Measurements from ENCODE around the gene AREG.

Gene AREG

DNA sequence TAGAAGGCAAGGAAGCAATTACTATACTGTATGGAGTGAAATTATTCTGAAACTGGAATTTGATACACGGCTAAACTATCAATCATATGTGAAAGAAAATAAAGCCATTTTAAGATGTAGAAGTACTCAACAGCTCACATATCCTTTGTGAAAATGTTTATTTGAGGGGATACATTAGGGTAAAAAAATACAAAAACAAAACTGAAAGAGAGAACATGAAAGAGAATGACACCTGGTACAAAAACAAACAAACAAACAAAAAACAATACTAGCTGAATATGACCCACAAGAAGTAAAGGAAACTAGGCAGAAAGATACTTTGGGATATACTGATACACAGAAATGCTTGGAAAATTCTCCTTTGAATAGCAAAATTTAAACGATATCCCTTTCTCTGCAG, 20.8 kb upstream of the AREG start:
- no peaks in the 10 kb centered on the region for H3K36me3 ChIP-seq (ENCODE audit: insufficient read depth)
- H3K4me3 ChIP-seq (IDR thresholded peaks at IDR 0.05; ENCODE audit: insufficient read depth, low read depth, low read length), result no peak overlapping the region
- no peaks in the 10 kb centered on the region for H3K79me2 ChIP-seq (ENCODE audit: insufficient read depth, low read depth)
- H3K4me1 ChIP-seq (ENCODE audit: low read depth, poor library complexity, severe bottlenecking), result no peaks in the 10 kb centered on the region
- no peaks in the 10 kb centered on the region for H4K20me1 ChIP-seq (ENCODE audit: insufficient read depth)
- H3K27me3 ChIP-seq (ENCODE audit: insufficient read depth, low read depth), result no peaks in the 10 kb centered on the region
- no peak overlapping the region for H3K4me2 ChIP-seq
- H3K27ac ChIP-seq, result no peak overlapping the region
- TF ChIP-seq, protein P1, sequence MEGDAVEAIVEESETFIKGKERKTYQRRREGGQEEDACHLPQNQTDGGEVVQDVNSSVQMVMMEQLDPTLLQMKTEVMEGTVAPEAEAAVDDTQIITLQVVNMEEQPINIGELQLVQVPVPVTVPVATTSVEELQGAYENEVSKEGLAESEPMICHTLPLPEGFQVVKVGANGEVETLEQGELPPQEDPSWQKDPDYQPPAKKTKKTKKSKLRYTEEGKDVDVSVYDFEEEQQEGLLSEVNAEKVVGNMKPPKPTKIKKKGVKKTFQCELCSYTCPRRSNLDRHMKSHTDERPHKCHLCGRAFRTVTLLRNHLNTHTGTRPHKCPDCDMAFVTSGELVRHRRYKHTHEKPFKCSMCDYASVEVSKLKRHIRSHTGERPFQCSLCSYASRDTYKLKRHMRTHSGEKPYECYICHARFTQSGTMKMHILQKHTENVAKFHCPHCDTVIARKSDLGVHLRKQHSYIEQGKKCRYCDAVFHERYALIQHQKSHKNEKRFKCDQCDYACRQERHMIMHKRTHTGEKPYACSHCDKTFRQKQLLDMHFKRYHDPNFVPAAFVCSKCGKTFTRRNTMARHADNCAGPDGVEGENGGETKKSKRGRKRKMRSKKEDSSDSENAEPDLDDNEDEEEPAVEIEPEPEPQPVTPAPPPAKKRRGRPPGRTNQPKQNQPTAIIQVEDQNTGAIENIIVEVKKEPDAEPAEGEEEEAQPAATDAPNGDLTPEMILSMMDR (conservative IDR thresholded peaks at IDR 0.05; ENCODE audit: low read depth, low read length), result no peak
- no peak overlapping the region for H3K9ac ChIP-seq
- H2AFZ ChIP-seq (ENCODE audit: low read depth), result no peak overlapping the region

DNA sequence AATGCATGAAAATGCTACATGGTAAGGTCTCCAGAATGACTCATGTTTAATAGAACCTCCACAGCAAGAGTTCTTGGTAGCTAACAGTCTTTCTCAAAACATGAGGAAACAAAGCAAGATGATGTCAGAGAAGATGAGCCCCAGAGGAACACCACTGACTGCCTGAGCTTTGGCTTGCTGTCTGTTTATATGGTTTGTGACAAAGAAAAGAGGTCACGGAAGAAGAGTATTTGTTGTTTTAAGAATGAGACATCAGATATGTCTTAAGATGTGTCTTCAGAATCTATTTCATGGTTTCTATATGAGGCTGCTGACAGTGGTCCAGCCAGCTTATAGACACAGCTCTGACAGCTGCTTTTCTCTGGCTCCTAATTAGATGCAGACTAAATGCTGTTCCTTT, 18.8 kb upstream of the AREG start:
- TF ChIP-seq, protein P1 (conservative IDR thresholded peaks at IDR 0.05; ENCODE audit: low read depth, low read length), result no peak
- no peaks in the 10 kb centered on the region for H3K36me3 ChIP-seq (ENCODE audit: insufficient read depth)
- H3K79me2 ChIP-seq (ENCODE audit: insufficient read depth, low read depth), result no peaks in the 10 kb centered on the region
- H3K4me3 ChIP-seq (IDR thresholded peaks at IDR 0.05; ENCODE audit: insufficient read depth, low read depth, low read length), result no peak overlapping the region
- no peaks in the 10 kb centered on the region for H3K4me1 ChIP-seq (ENCODE audit: low read depth, poor library complexity, severe bottlenecking)
- no peak overlapping the region for H2AFZ ChIP-seq (ENCODE audit: low read depth)
- no peak overlapping the region for H3K9ac ChIP-seq
- no peaks in the 10 kb centered on the region for H3K27me3 ChIP-seq (ENCODE audit: insufficient read depth, low read depth)
- no peak overlapping the region for H3K4me2 ChIP-seq
- H3K27ac ChIP-seq, result no peak overlapping the region
- no peaks in the 10 kb centered on the region for H4K20me1 ChIP-seq (ENCODE audit: insufficient read depth)

DNA sequence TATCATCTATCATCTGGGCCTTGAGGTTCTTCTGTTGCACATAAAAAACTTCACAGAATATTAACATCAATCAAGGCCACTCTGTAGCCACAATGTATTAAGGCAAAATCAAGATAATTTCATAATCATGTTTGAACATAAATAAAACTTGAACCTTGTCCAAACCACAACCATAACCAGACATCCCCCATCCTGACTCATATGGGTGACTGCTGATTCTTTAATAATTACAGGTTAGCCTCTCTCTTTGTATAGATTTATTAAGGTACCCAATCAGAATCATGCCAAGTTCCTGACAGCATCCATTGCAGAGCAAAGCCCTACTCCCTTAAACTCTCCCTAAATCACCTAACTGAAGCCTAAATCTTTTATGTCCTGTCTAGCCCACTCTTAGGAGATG, 16.7 kb upstream of the AREG start:
- Histone ChIP-seq H3K27me3 (ENCODE audit: insufficient read depth, low read depth) (no peaks in the 10 kb centered on the region), H2AFZ (ENCODE audit: low read depth) (no peak overlapping the region), H3K4me3 (IDR thresholded peaks at IDR 0.05; ENCODE audit: insufficient read depth, low read depth, low read length) (no peak overlapping the region), H4K20me1 (ENCODE audit: insufficient read depth) (no peaks in the 10 kb centered on the region), H3K36me3 (ENCODE audit: insufficient read depth) (no peaks in the 10 kb centered on the region), H3K4me2 (no peak overlapping the region), H3K4me1 (ENCODE audit: low read depth, poor library complexity, severe bottlenecking) (no peaks in the 10 kb centered on the region), H3K79me2 (ENCODE audit: insufficient read depth, low read depth) (no peaks in the 10 kb centered on the region), H3K9ac (no peak overlapping the region), H3K27ac (no peak overlapping the region)
- TF ChIP-seq, protein P1 (conservative IDR thresholded peaks at IDR 0.05; ENCODE audit: low read depth, low read length), result no peak

DNA sequence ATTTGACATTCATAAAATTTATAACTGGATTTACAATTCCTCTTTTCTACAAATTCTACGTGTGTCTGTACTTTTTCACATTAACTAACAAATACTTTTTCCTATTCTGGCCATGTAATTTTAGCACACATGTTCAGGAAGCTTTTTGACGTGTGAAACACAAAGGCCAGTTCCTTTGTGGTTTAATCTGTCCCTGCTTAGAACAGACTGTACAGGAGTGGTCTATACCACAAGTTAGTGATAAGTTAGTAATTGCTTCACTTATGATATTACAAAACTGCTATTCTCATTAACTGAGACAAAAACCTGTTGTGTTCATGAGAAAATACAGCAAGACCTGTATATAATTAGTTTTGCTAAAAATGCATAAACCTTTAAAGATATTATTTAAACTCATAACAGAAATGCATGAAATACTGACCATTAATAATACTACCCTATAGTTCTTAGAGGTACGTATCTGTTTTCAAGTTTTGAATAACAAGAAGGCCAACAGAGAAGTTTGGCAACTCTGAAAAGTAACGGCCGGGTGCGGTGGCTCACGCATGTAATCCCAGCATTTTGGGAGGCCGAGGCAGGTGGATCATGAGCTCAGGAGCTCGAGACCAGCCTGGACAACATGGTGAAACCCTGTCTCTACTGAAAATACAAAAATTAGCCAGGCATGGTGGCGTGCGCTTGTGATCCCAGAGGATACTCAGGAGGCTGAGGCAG, 13.7 kb upstream of the AREG start:
- H3K4me2 ChIP-seq, result no peak overlapping the region
- no peak overlapping the region for H3K9ac ChIP-seq
- no peak overlapping the region for H2AFZ ChIP-seq (ENCODE audit: low read depth)
- H3K4me1 ChIP-seq (ENCODE audit: low read depth, poor library complexity, severe bottlenecking), result no peaks in the 10 kb centered on the region
- TF ChIP-seq, protein P1 (conservative IDR thresholded peaks at IDR 0.05; ENCODE audit: low read depth, low read length), result no peak
- H3K4me3 ChIP-seq (IDR thresholded peaks at IDR 0.05; ENCODE audit: insufficient read depth, low read depth, low read length), result no peak overlapping the region
- H3K27me3 ChIP-seq (ENCODE audit: insufficient read depth, low read depth), result no peaks in the 10 kb centered on the region
- no peaks in the 10 kb centered on the region for H3K79me2 ChIP-seq (ENCODE audit: insufficient read depth, low read depth)
- H3K27ac ChIP-seq, result no peak overlapping the region
- H4K20me1 ChIP-seq (ENCODE audit: insufficient read depth), result no peaks in the 10 kb centered on the region
- H3K36me3 ChIP-seq (ENCODE audit: insufficient read depth), result no peaks in the 10 kb centered on the region

All from KMS-11 (cell line).